ENCODE measurements around the gene UBFD1. TPM values are rescaled to one million over a fixed set of nuclear protein-coding genes. Genes with fewer than 3 reads are reported as not detected.
"Not testable (repeated sequence)": the region's sequence is repeated elsewhere in the genome, so short reads cannot be mapped to it uniquely, and the experiment has no call there.

Gene UBFD1
- total RNA-seq, 2 donors from 2014 or later: 53.8 to 87.1 TPM

DNA sequence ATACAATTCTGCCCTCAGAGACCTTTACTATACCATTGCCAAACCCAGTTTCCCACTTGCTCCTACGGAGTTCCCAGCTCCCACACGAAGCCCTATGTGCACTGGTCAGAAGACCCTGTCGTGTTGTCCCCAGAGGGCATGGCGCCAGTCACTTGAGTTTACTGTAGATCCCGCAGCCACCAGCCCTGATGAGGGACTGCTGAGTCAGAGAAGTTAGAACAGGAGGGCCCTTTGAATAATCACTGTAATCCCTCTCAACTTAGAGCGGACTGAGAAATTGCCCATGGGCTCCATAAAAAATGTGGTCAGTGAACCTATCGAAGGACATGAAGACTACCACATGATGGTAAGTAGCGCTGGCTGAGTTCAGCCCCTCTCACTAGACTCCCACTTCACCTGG is 9.2 kb downstream of the UBFD1 start:
- H3K27ac Mint-ChIP-seq: no peak overlapping the region
- peaks cover 5 to 9% of the 10 kb centered on the region in 2 donors for H3K4me1 Mint-ChIP-seq (ENCODE audit: low read depth in 2 of 2)
- ATAC-seq: no peak
- no peak for DNase-seq (ENCODE audit: low spot score)
- H3K36me3 Mint-ChIP-seq: peaks cover 34% of the 10 kb centered on the region
- H3K4me3 Mint-ChIP-seq: no peak overlapping the region
- no peaks in the 10 kb centered on the region for H3K9me3 Mint-ChIP-seq
- no peaks in the 10 kb centered on the region for H3K27me3 Mint-ChIP-seq

DNA sequence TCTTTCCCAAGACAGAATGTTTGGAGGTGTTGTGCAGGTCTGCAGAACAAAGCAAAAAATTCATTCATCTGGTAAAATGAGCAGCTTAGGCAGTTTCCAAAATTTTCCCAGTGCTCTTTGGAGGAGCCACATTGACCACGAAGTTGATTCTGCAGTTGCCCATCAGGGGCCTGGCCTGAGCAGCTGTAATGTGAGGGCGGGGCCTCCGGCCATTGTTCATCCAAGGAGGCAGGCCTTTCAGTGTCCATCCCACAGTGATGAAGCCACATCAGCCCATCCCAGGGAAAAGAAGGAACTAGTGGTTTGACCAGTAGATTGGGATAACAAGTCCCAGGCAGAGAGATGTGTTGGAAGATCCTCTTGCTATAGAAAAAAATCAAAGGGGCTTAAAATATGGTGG is 10.1 kb downstream of the UBFD1 start:
- Mint-ChIP-seq H3K27ac (peak overlapping the region in 1 of 2 donors; percentile 41), H3K4me1 (ENCODE audit: low read depth in 2 of 2) (peaks cover 5 to 9% of the 10 kb centered on the region in 2 donors), H3K9me3 (no peaks in the 10 kb centered on the region), H3K36me3 (peaks cover 31% of the 10 kb centered on the region), H3K4me3 (no peak overlapping the region), H3K27me3 (no peaks in the 10 kb centered on the region)
- ATAC-seq: no peak
- no peak for DNase-seq (ENCODE audit: low spot score)

DNA sequence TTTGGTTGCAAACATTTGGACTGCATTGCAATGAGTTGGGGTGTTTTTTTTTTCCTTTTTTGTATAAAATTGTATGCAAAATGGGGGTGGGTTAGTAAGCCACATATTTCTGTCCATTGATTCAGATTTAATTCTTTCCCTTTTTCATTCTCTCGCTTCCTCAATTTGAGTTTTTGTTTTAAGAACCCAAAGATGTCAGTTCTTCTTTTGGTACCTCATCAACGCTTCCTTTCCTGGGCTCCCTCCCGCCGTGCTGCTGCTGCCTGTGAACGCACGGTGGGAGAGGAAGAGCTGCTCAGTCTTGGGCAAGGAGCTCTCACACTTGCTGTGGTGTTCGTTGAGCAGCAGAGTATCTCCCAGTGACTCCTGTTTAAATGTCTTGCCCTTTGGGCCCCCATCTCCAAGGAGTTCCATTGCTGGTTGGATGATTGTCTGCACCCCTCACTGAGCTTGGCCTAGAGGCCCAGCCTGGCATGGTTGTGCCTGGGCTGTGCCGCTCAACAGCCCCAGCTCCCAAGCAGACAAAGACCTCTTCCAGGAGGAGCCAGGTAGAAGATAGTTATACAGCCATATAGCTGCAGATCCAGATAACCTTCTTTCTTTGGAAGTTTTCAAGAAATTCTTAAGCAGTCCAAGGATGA is 13.6 kb downstream of the UBFD1 start:
- no peak overlapping the region for H3K27ac Mint-ChIP-seq
- no peak overlapping the region for H3K4me3 Mint-ChIP-seq
- ATAC-seq (no peak), DNase-seq (ENCODE audit: low spot score) (no peak)
- H3K27me3 Mint-ChIP-seq: no peaks in the 10 kb centered on the region
- H3K36me3 Mint-ChIP-seq: peaks cover 16% of the 10 kb centered on the region
- H3K4me1 Mint-ChIP-seq (ENCODE audit: low read depth in 2 of 2): peaks cover 0 to 5% of the 10 kb centered on the region in 2 donors
- H3K9me3 Mint-ChIP-seq: no peaks in the 10 kb centered on the region

GRCh38 chr16:23571895-23572294 is 14.4 kb downstream of the UBFD1 start:
- no peak overlapping the region for H3K27ac Mint-ChIP-seq
- ATAC-seq (no peak), DNase-seq (ENCODE audit: low spot score) (no peak)
- peaks cover 16% of the 10 kb centered on the region for H3K36me3 Mint-ChIP-seq
- H3K4me1 Mint-ChIP-seq (ENCODE audit: low read depth in 2 of 2): peaks cover 0 to 5% of the 10 kb centered on the region in 2 donors
- H3K4me3 Mint-ChIP-seq: no peak overlapping the region
- no peaks in the 10 kb centered on the region for H3K9me3 Mint-ChIP-seq
- H3K27me3 Mint-ChIP-seq: no peaks in the 10 kb centered on the region

GRCh38 chr16:23572394-23572793 is 14.9 kb downstream of the UBFD1 start:
- Mint-ChIP-seq H3K36me3 (peaks cover 16% of the 10 kb centered on the region), H3K4me3 (no peak overlapping the region), H3K4me1 (ENCODE audit: low read depth in 2 of 2) (peaks cover 0 to 5% of the 10 kb centered on the region in 2 donors), H3K27ac (no peak overlapping the region), H3K9me3 (no peaks in the 10 kb centered on the region), H3K27me3 (no peaks in the 10 kb centered on the region)
- ATAC-seq (no peak), DNase-seq (ENCODE audit: low spot score) (no peak)

DNA sequence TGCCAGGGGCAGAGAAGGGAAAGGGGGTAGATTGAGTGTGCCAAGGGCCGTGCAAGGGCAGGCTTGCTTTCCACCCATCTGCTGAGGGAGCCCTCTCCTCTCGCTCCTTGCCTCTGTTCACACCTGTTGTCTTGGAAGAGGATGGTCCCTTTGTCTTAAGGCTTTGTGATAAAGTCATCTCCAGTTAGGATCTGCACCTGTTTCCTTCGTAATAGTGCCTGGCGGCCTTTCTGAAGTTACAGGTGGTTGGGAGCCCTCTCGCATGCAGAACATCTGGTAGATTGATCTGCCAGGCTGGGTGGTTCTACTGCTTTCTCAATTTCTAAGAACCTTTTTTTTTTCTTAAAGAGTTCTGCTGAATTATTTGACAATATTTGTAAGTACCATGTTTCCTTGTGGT is 16.3 kb downstream of the UBFD1 start:
- no peak for ATAC-seq
- Mint-ChIP-seq H3K36me3 (peaks cover 16% of the 10 kb centered on the region), H3K4me1 (ENCODE audit: low read depth in 2 of 2) (peaks cover 0 to 5% of the 10 kb centered on the region in 2 donors), H3K27ac (no peak overlapping the region), H3K4me3 (no peak overlapping the region), H3K9me3 (no peaks in the 10 kb centered on the region), H3K27me3 (no peaks in the 10 kb centered on the region)
- no peak for DNase-seq (ENCODE audit: low spot score)

- ATAC-seq: peak in 1 of 2 donors; percentile 56
Measured at GRCh38 chr16:23575834-23576233, 18.3 kb downstream of the UBFD1 start.

GRCh38 chr16:23577493-23577892 is 20.0 kb downstream of the UBFD1 start:
- ATAC-seq: no peak

More at GRCh38 chr16:23575834-23576233, 18.3 kb downstream of the UBFD1 start:
- Mint-ChIP-seq H3K36me3 (peaks cover 11% of the 10 kb centered on the region), H3K27ac (no peak overlapping the region), H3K4me1 (ENCODE audit: low read depth in 2 of 2) (peaks cover 0 to 2% of the 10 kb centered on the region in 2 donors), H3K9me3 (no peaks in the 10 kb centered on the region), H3K4me3 (no peak overlapping the region), H3K27me3 (no peaks in the 10 kb centered on the region)
- DNase-seq (ENCODE audit: low spot score): no peak

GRCh38 chr16:23578101-23578830 is 20.7 kb downstream of the UBFD1 start:
- DNase-seq (ENCODE audit: low spot score) (no peak), ATAC-seq (no peak)
- H3K4me1 Mint-ChIP-seq (ENCODE audit: low read depth in 2 of 2): no peaks in the 10 kb centered on the region
- no peak overlapping the region for H3K4me3 Mint-ChIP-seq
- H3K27ac Mint-ChIP-seq: no peak overlapping the region
- no peaks in the 10 kb centered on the region for H3K9me3 Mint-ChIP-seq
- no peaks in the 10 kb centered on the region for H3K27me3 Mint-ChIP-seq
- H3K36me3 Mint-ChIP-seq: peaks cover 6% of the 10 kb centered on the region

More at GRCh38 chr16:23577493-23577892, 20.0 kb downstream of the UBFD1 start:
- Mint-ChIP-seq H3K27ac (no peak overlapping the region), H3K4me3 (no peak overlapping the region), H3K4me1 (ENCODE audit: low read depth in 2 of 2) (no peaks in the 10 kb centered on the region), H3K27me3 (no peaks in the 10 kb centered on the region), H3K36me3 (peaks cover 6% of the 10 kb centered on the region), H3K9me3 (no peaks in the 10 kb centered on the region)
- DNase-seq (ENCODE audit: low spot score): no peak

GRCh38 chr16:23579371-23579770 is 21.8 kb downstream of the UBFD1 start:
- Mint-ChIP-seq H3K9me3 (no peaks in the 10 kb centered on the region), H3K27me3 (no peaks in the 10 kb centered on the region), H3K4me3 (no peak overlapping the region), H3K27ac (no peak overlapping the region), H3K36me3 (peaks cover 11% of the 10 kb centered on the region), H3K4me1 (ENCODE audit: low read depth in 2 of 2) (no peaks in the 10 kb centered on the region)
- ATAC-seq (no peak), DNase-seq (ENCODE audit: low spot score) (no peak)

DNA sequence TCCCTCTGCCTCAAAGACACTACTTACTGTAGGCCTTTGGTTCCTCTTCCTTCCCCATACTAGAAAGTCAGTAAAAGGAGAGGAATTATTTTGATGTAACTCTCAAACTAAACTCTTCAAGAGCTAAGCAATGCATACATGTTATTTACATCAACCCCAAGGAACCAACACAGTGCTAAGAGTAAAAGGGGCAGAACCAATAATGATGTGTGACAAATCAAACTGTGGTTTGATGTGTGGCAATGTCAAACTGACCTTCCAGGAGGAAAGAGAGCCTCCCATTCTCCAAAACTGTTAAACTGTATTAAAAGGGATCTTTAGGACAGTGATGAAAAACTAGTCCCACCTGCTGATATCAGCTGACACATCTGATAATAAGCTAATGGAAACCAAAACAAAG is 22.9 kb downstream of the UBFD1 start:
- ATAC-seq: no peak
- Mint-ChIP-seq H3K27ac (no peak overlapping the region), H3K27me3 (no peaks in the 10 kb centered on the region), H3K4me3 (no peak overlapping the region), H3K9me3 (no peaks in the 10 kb centered on the region), H3K4me1 (ENCODE audit: low read depth in 2 of 2) (no peaks in the 10 kb centered on the region), H3K36me3 (peaks cover 13% of the 10 kb centered on the region)
- no peak for DNase-seq (ENCODE audit: low spot score)

DNA sequence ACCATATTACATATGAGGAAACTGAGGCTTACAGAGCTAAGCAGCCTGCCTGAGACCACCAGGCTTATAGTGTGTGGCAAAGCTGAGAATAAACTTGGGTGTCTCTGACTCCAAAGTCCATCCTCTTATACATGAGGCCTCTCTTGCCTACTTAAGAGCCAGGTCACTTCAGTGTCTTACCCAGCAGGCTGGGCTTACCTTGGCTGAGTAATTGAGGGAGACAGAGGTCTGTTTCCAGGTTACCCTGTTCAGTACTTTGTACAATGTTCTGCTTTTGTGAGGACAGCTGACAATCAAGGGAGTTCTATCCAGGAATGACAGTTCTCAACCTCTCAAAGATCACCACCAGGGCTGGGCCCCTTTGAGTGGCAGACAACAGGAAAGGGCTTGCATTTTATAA is 24.2 kb downstream of the UBFD1 start:
- Mint-ChIP-seq H3K4me3 (no peak overlapping the region), H3K27me3 (no peaks in the 10 kb centered on the region), H3K27ac (no peak overlapping the region), H3K4me1 (ENCODE audit: low read depth in 2 of 2) (no peaks in the 10 kb centered on the region), H3K9me3 (no peaks in the 10 kb centered on the region), H3K36me3 (peaks cover 13% of the 10 kb centered on the region)
- no peak for ATAC-seq
- no peak for DNase-seq (ENCODE audit: low spot score)

- not testable (repeated sequence) for H3K27me3 Mint-ChIP-seq; H3K4me1 Mint-ChIP-seq (ENCODE audit: low read depth in 2 of 2); DNase-seq (ENCODE audit: low spot score); ATAC-seq; H3K4me3 Mint-ChIP-seq; H3K9me3 Mint-ChIP-seq; H3K27ac Mint-ChIP-seq
- peaks cover 13% of the 10 kb centered on the region for H3K36me3 Mint-ChIP-seq
Measured at GRCh38 chr16:23583271-23583670, 25.7 kb downstream of the UBFD1 start.

DNA sequence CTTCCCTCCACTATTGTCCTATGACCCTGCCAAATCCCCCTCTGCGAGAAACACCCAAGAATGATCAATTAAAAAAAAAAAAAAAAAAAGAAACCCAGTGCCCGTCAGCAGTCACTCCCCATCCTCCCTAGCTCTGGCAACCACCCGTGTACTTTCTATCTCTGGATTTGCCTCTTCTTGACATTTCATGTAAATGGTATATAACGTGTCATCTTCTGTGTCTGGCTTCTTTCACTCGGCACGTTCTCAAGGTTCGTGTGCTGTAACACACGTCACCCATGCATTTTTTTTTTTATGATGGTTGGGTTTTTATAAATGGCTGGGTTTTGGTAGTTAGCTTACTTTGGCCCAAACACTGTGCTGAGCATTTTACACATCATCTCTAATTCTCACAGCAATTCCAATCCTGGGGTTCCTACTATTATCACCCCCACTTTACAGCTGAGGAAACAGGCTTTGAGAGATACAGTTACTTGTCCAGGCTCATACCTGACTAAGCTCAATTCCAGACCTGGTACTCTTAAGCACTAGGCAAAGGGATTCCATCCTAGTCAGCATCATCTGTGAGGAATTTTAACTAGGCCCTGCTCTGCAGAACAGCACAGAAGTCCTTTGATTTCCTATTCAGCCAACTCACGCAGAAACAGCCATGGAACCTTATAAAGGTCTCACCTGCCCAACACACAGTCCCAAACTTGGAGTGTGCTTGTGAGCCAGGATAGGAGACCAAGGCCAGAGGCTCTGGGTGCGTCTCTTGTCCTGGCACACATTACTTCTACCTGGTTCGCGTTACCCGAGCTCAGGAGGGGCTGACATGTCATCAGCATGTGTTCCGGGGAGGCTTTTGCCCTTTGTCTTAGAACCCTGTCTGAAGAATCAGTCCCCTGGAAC is 26.9 kb downstream of the UBFD1 start:
- no peak for DNase-seq (ENCODE audit: low spot score)
- H3K36me3 Mint-ChIP-seq: peaks cover 18% of the 10 kb centered on the region
- H3K4me3 Mint-ChIP-seq: no peak overlapping the region
- no peak for ATAC-seq
- peaks cover 0 to 3% of the 10 kb centered on the region in 2 donors for H3K4me1 Mint-ChIP-seq (ENCODE audit: low read depth in 2 of 2)
- H3K27ac Mint-ChIP-seq: no peak overlapping the region
- no peaks in the 10 kb centered on the region for H3K27me3 Mint-ChIP-seq
- H3K9me3 Mint-ChIP-seq: no peaks in the 10 kb centered on the region

All from natural killer cell treated with Interleukin-12 subunit alpha and Interleukin-12 subunit beta and Interleukin-15 and Interleukin-18, amount 100 ng/mL, for 72 hours (primary cell).